HepG2 (cell line): ENCODE results near the gene PCNX1. TPM values are rescaled to one million over a fixed set of nuclear protein-coding genes. Genes with fewer than 3 reads are reported as not detected.

Experiments used
- ATAC-seq: fragments of 200-7000 bp; cut with Tn5 transposase; 3 replicates; pipeline ENCODE4 v1.9.1; 2020; ENCODE audit warnings: mild to moderate bottlenecking, moderate library complexity
- BruUV-seq: library from RNA; stranded (reverse); fragments of 400-500 nt; replicated peaks from 2 replicates; lab custom pipeline; 2021; lab: Mats Ljungman, UMichigan
- CTCF ChIA-PET: fragments of 300-600 bp; formaldehyde crosslinking; extraction: SDS; loops from one replicate; lab custom pipeline; 2021; ENCODE audit warnings: low total read pairs, inconsistent platforms, low intra/inter-chr PET ratio; lab: Yijun Ruan, JAX
- POLR2A ChIA-PET: fragments of 350-600 bp; sonication (Branson Sonifier 250); formaldehyde crosslinking; loops from one replicate; lab custom pipeline; 2020; ENCODE audit warnings: antibody characterized with exemption, inconsistent platforms; lab: Yijun Ruan, JAX
- DNase-seq: peaks from one replicate; pipeline ENCODE4 v3.0.0-alpha.2; 2015; ENCODE audit warnings: low spot score
- FAIRE-seq: peaks from 3 replicates; lab custom pipeline; 2011; peaks lifted over from hg19 to GRCh38; lab: Jason Lieb, UNC
- H2AFZ ChIP-seq: one replicate; pipeline ENCODE4 v1.6.1; 2011; ENCODE audit warnings: low read length, inconsistent platforms
- H3K27ac ChIP-seq: fragments of 300-600 bp; 3 replicates; pipeline ENCODE4 v1.8.0; 2011; ENCODE audit warnings: mixed run types, mild to moderate bottlenecking, mixed read lengths, low read length, inconsistent platforms; ENCODE audit not compliant: insufficient read depth; ENCODE audit errors: extremely low read length
- H3K27me3 ChIP-seq, 2 experiments: fragments of 200-600 bp in 1 of 2; 2 replicates in 1 of 2; 3 replicates in 1 of 2; pipeline versions ENCODE4 v1.6.0 to v1.8.0; 2011; ENCODE audit warnings: low read length in 2 of 2, mild to moderate bottlenecking in 2 of 2, moderate library complexity in 2 of 2, inconsistent platforms in 1 of 2; ENCODE audit not compliant: insufficient read depth in 2 of 2, control insufficient read depth in 1 of 2
- H3K36me3 ChIP-seq, 2 experiments: fragments of 200-600 bp in 1 of 2; replicated peaks in 1 of 2; 2 replicates in 1 of 2; 3 replicates in 1 of 2; pipeline versions ENCODE4 v1.5.1 to v1.8.0; 2011; ENCODE audit warnings: low read length in 2 of 2, inconsistent platforms in 1 of 2; ENCODE audit not compliant: insufficient read depth in 2 of 2, control insufficient read depth in 1 of 2
- H3K4me1 ChIP-seq: 2 replicates; pipeline ENCODE4 v1.5.1; 2012; ENCODE audit warnings: low read length, inconsistent platforms; ENCODE audit not compliant: insufficient read depth
- H3K4me2 ChIP-seq: 2 replicates; pipeline ENCODE4 v1.6.0; 2011; ENCODE audit warnings: low read depth, low read length, inconsistent platforms
- H3K4me3 ChIP-seq, 3 experiments: fragments of 200-600 bp in 1 of 3; sonication (generic), shearing (Covaris generic) in 1 of 3; replicated peaks in 1 of 3; 2 replicates each; pipeline ENCODE4 v1.5.1; 2011 to 2016; ENCODE audit warnings: low read length in 3 of 3, inconsistent platforms in 2 of 3, low read depth in 2 of 3, mild to moderate bottlenecking in 2 of 3, control low read depth in 1 of 3, mixed read lengths in 1 of 3; ENCODE audit not compliant: insufficient read depth in 1 of 3
- H3K79me2 ChIP-seq: one replicate; pipeline ENCODE4 v1.6.1; 2011; ENCODE audit warnings: low read length, inconsistent platforms; ENCODE audit not compliant: insufficient read depth
- H3K9ac ChIP-seq: 2 replicates; pipeline ENCODE4 v1.6.0; 2011; ENCODE audit warnings: mild to moderate bottlenecking, low read depth, low read length, inconsistent platforms; ENCODE audit not compliant: insufficient read depth
- H3K9me3 ChIP-seq: 2 replicates; pipeline ENCODE4 v1.5.1; 2012; ENCODE audit warnings: mild to moderate bottlenecking, low read length
- H4K20me1 ChIP-seq: 2 replicates; pipeline ENCODE4 v1.6.0; 2011; ENCODE audit warnings: inconsistent platforms, mild to moderate bottlenecking, low read length, moderate library complexity; ENCODE audit not compliant: insufficient read depth
- AKAP8 ChIP-seq: sonication (generic); formaldehyde crosslinking; IDR thresholded peaks from 2 replicates; pipeline ENCODE4 v1.5.1; 2020; ENCODE audit warnings: mild to moderate bottlenecking, missing genetic modification reagents
- ATAD3A ChIP-seq: sonication (generic); formaldehyde crosslinking; IDR thresholded peaks from 2 replicates; pipeline ENCODE4 v1.4.0; 2020; ENCODE audit warnings: missing genetic modification reagents
- EHMT2 ChIP-seq: fragments of 200-600 bp; sonication (generic); IDR thresholded peaks from 2 replicates; pipeline ENCODE4 v1.7.0; 2017; ENCODE audit warnings: antibody characterized with exemption, low read depth, low read length, borderline replicate concordance
- FOXA1 ChIP-seq, 2 experiments: fragments of 450-650 bp in 1 of 2; sonication (generic) in 1 of 2; formaldehyde crosslinking in 1 of 2; IDR thresholded peaks; 2 replicates each; pipeline versions ENCODE4 v1.4.0 to v1.6.1; 2016 to 2020; ENCODE audit warnings: missing genetic modification reagents in 1 of 2
- FOXC1 ChIP-seq: sonication (generic); formaldehyde crosslinking; IDR thresholded peaks from 2 replicates; pipeline ENCODE4 v1.8.0; 2022; ENCODE audit warnings: mild to moderate bottlenecking, missing genetic modification reagents, borderline replicate concordance
- MTF2 ChIP-seq: sonication (generic); formaldehyde crosslinking; IDR thresholded peaks from 2 replicates; pipeline ENCODE4 v1.5.0; 2020; ENCODE audit warnings: missing genetic modification reagents, borderline replicate concordance
- MYNN ChIP-seq: sonication (generic); formaldehyde crosslinking; IDR thresholded peaks from 2 replicates; pipeline ENCODE4 v1.4.0; 2020; ENCODE audit warnings: mild to moderate bottlenecking, low read depth, missing genetic modification reagents
- NFIB ChIP-seq: sonication (generic); formaldehyde crosslinking; IDR thresholded peaks from 2 replicates; pipeline ENCODE4 v1.9.0; 2021; ENCODE audit warnings: missing genetic modification reagents, mild to moderate bottlenecking, borderline replicate concordance
- RFX3 ChIP-seq: IDR thresholded peaks from 2 replicates; pipeline ENCODE4 v1.6.1; 2016; ENCODE audit warnings: missing biosample characterization, missing genetic modification reagents
- ZBTB1 ChIP-seq: sonication (generic); formaldehyde crosslinking; IDR thresholded peaks from 2 replicates; pipeline ENCODE4 v1.4.0; 2020; ENCODE audit warnings: missing genetic modification reagents, borderline replicate concordance
- ZFP62 ChIP-seq: sonication (generic); formaldehyde crosslinking; IDR thresholded peaks from 2 replicates; pipeline ENCODE4 v1.4.0; 2020; ENCODE audit warnings: missing genetic modification reagents
- ZNF3 ChIP-seq: IDR thresholded peaks from 2 replicates; pipeline ENCODE4 v1.7.0; 2017; ENCODE audit warnings: inconsistent platforms
- ZNF432 ChIP-seq: sonication (generic); formaldehyde crosslinking; IDR thresholded peaks from 2 replicates; pipeline ENCODE4 v1.5.0; 2020; ENCODE audit warnings: missing genetic modification reagents, mild to moderate bottlenecking, borderline replicate concordance
- ZNF512 ChIP-seq: sonication (generic); formaldehyde crosslinking; IDR thresholded peaks from 2 replicates; pipeline ENCODE4 v1.4.0; 2020; ENCODE audit warnings: mild to moderate bottlenecking, missing genetic modification reagents
- WGBS: methylation state at CpG from one replicate; pipeline ENCODE4 v1.1.6; 2017; ENCODE audit warnings: low lambda C conversion rate; 5-methylcytosine and 5-hydroxymethylcytosine counted together
- in situ Hi-C: cut with HindIII; loops from 2 replicates; pipeline ENCODE4 v1.10.0; 2017; ENCODE audit warnings: low pct_unique_long_range_greater_than_20kb; ENCODE audit not compliant: extremely low pct_ligation_motif_present
- intact Hi-C: fragments of 100-400 bp; cut with micrococcal nuclease; formaldehyde crosslinking; loops from one replicate; pipeline ENCODE4 v1.10.0; 2022; ENCODE audit not compliant: unreplicated experiment
- polyA plus RNA-seq, 8 experiments: library from polyadenylated mRNA; depleted of rRNA in 3 of 8; stranded (reverse) in 7 of 8; unstranded in 1 of 8; fragments of >200 nt; fragmentation: Illumina TruSeq in 4 of 8; extraction: Trizol in 4 of 8; gene quantifications; 2 replicates each; pipeline versions ENCODE4 v1.2.1 to v1.2.3, GENCODE V29; 2011 to 2016; ENCODE audit warnings: low read depth in 4 of 8, missing spikeins in 1 of 8, mixed read lengths in 1 of 8; ENCODE audit not compliant: insufficient read depth in 1 of 8
- total RNA-seq, 5 experiments: library from RNA; depleted of rRNA; stranded (reverse); fragments of >200 nt; fragmentation: Illumina TruSeq; extraction: Trizol; gene quantifications; 2 replicates each; pipeline ENCODE4 v1.2.3, GENCODE V29; 2016; ENCODE audit warnings: low read depth in 1 of 5

The PCNX1 gene
- total and polyA plus RNA-seq, 2 of the 13 experiments (the other 11 are each of a cell fraction or from before 2014, with no cell fraction given), result 24.9 to 30.3 TPM

- POLR2A ChIA-PET, result no interaction called here
- H3K4me2 ChIP-seq, result no peak overlapping the region
- in situ Hi-C loops, result no loop called here
- 0% methylated on average over 1 of the region's 1 CpG for WGBS
- no TSS peak for BruUV-seq
- no peaks in the 10 kb centered on the region for H4K20me1 ChIP-seq
- H3K27me3 ChIP-seq, result peaks cover 0 to 17% of the 10 kb centered on the region in 2 experiments; a peak in 3 of 5 replicates
- ATAC-seq, result no peak
- peaks cover 5% of the 10 kb centered on the region for H3K4me1 ChIP-seq
- no peak overlapping the region for H2AFZ ChIP-seq
- no peak overlapping the region for H3K27ac ChIP-seq
- no peak overlapping the region for H3K4me3 ChIP-seq
- no peak overlapping the region for H3K9ac ChIP-seq
- no peak for FAIRE-seq
- CTCF ChIA-PET, result no interaction called here
- no peak for DNase-seq
- H3K79me2 ChIP-seq, result no peaks in the 10 kb centered on the region
- intact Hi-C loops, result no loop called here
- H3K36me3 ChIP-seq, result no peaks in the 10 kb centered on the region
- no peaks in the 10 kb centered on the region for H3K9me3 ChIP-seq
- TF ChIP-seq FOXC1 (CRISPR knock-in tag) (no peak), ZFP62 (CRISPR knock-in tag) (no peak), NFIB (CRISPR knock-in tag) (no peak), ZBTB1 (no peak), MTF2 (no peak), ZNF512 (CRISPR knock-in tag) (no peak), ZNF3 (CRISPR knock-in tag) (no peak)
- TF ChIP-seq, all 625 proteins: peak for 0
Observed at GRCh38 chr14:70888681-70889175, 18.5 kb upstream of the PCNX1 start.

- WGBS, result 39% methylated on average over 5 of the region's 5 CpGs
- TF ChIP-seq RFX3 (CRISPR knock-in tag) (no peak), FOXA1 (IDR thresholded peaks at IDR 0.05) (no peak), FOXA1 (CRISPR knock-in tag; IDR thresholded peaks at IDR 0.05) (no peak), AKAP8 (CRISPR knock-in tag) (no peak), ATAD3A (CRISPR knock-in tag) (no peak), EHMT2 (no peak), ZNF432 (CRISPR knock-in tag) (no peak), MYNN (no peak)
Observed at GRCh38 chr14:70889555-70889954, 17.7 kb upstream of the PCNX1 start.

More at GRCh38 chr14:70889555-70889954, 17.7 kb upstream of the PCNX1 start:
- no peak overlapping the region for H3K9ac ChIP-seq
- in situ Hi-C loops, result no loop called here
- BruUV-seq, result no TSS peak
- H3K27me3 ChIP-seq, result peaks cover 0 to 17% of the 10 kb centered on the region in 2 experiments; a peak in 3 of 5 replicates
- DNase-seq (no peak), FAIRE-seq (no peak), ATAC-seq (no peak)
- H3K4me3 ChIP-seq, result no peak overlapping the region
- no peak overlapping the region for H2AFZ ChIP-seq
- H3K36me3 ChIP-seq, result no peaks in the 10 kb centered on the region
- H3K79me2 ChIP-seq, result no peaks in the 10 kb centered on the region
- ChIA-PET POLR2A (no interaction called here), CTCF (no interaction called here)
- intact Hi-C loops, result no loop called here
- H3K9me3 ChIP-seq, result no peaks in the 10 kb centered on the region
- no peak overlapping the region for H3K27ac ChIP-seq
- no peaks in the 10 kb centered on the region for H4K20me1 ChIP-seq
- H3K4me2 ChIP-seq, result no peak overlapping the region
- H3K4me1 ChIP-seq, result peaks cover 13% of the 10 kb centered on the region
